ENCODE results near the gene HIPK1. TPM values are rescaled to one million over a fixed set of nuclear protein-coding genes. Genes with fewer than 3 reads are reported as not detected.

The HIPK1 gene
- total and polyA plus RNA-seq, 4 donors: 10.9 to 87.2 (median 54.5) TPM

- 11 to 13% methylated on average over 7 of the region's 7 CpGs for WGBS, 2 donors
- H3K36me3 ChIP-seq (ENCODE audit: control insufficient read depth in 4 of 4, insufficient read depth in 4 of 4, low read length in 4 of 4): peaks cover 4 to 23% (median 14%) of the 10 kb centered on the region in 4 donors
- peak in 1 of 3 donors; percentile 9 for DNase-seq
- ATAC-seq (ENCODE audit: insufficient read depth, low FRiP score): no peak
- peak overlapping the region; percentile 51 to 97 for H3K27ac ChIP-seq (ENCODE audit: low read depth in 1 of 2, low read length in 1 of 2)
- H3K9me3 ChIP-seq (ENCODE audit: control insufficient read depth in 4 of 4, insufficient read depth in 3 of 4, low read length in 3 of 4): no peaks in the 10 kb centered on the region
- peak overlapping the region; percentile 71 for H3K4me3 ChIP-seq
- H3K27me3 ChIP-seq (ENCODE audit: control insufficient read depth in 3 of 3, insufficient read depth in 3 of 3, low read length in 2 of 3): no peaks in the 10 kb centered on the region
- no peak for TF ChIP-seq CTCF (IDR thresholded peaks at IDR 0.05; ENCODE audit: control extremely low read depth, extremely low read depth)
- peaks cover 3 to 15% (median 7%) of the 10 kb centered on the region in 5 donors for H3K4me1 ChIP-seq (ENCODE audit: control insufficient read depth in 5 of 5, insufficient read depth in 5 of 5, low read length in 5 of 5)
- H3K9ac ChIP-seq (ENCODE audit: insufficient read depth in 1 of 2, low read length in 2 of 2): peak overlapping the region; percentile 74 to 91
These were observed 25.4 kb upstream of the HIPK1 start for GRCh38 chr1:113903501-113904292.

GRCh38 chr1:113904293-113904673 is 24.8 kb upstream of the HIPK1 start:
- Histone ChIP-seq H3K9me3 (ENCODE audit: control insufficient read depth in 4 of 4, insufficient read depth in 3 of 4, low read length in 3 of 4) (no peaks in the 10 kb centered on the region), H3K9ac (ENCODE audit: insufficient read depth in 1 of 2, low read length in 2 of 2) (peak overlapping the region; percentile 74 to 91), H3K4me1 (ENCODE audit: control insufficient read depth in 5 of 5, insufficient read depth in 5 of 5, low read length in 5 of 5) (peaks cover 3 to 15% (median 7%) of the 10 kb centered on the region in 5 donors), H3K36me3 (ENCODE audit: control insufficient read depth in 4 of 4, insufficient read depth in 4 of 4, low read length in 4 of 4) (peaks cover 4 to 25% (median 15%) of the 10 kb centered on the region in 4 donors), H3K27me3 (ENCODE audit: control insufficient read depth in 3 of 3, insufficient read depth in 3 of 3, low read length in 2 of 3) (no peaks in the 10 kb centered on the region), H3K27ac (ENCODE audit: low read depth in 1 of 2, low read length in 1 of 2) (peak overlapping the region; percentile 51 to 97), H3K4me3 (peak overlapping the region; percentile 71)
- ATAC-seq (ENCODE audit: insufficient read depth, low FRiP score) (peak; percentile 6), DNase-seq (no peak)
- no peak for TF ChIP-seq CTCF (IDR thresholded peaks at IDR 0.05; ENCODE audit: control extremely low read depth, extremely low read depth)
- WGBS, 2 donors: 0% methylated on average over 11 of the region's 11 CpGs

DNA sequence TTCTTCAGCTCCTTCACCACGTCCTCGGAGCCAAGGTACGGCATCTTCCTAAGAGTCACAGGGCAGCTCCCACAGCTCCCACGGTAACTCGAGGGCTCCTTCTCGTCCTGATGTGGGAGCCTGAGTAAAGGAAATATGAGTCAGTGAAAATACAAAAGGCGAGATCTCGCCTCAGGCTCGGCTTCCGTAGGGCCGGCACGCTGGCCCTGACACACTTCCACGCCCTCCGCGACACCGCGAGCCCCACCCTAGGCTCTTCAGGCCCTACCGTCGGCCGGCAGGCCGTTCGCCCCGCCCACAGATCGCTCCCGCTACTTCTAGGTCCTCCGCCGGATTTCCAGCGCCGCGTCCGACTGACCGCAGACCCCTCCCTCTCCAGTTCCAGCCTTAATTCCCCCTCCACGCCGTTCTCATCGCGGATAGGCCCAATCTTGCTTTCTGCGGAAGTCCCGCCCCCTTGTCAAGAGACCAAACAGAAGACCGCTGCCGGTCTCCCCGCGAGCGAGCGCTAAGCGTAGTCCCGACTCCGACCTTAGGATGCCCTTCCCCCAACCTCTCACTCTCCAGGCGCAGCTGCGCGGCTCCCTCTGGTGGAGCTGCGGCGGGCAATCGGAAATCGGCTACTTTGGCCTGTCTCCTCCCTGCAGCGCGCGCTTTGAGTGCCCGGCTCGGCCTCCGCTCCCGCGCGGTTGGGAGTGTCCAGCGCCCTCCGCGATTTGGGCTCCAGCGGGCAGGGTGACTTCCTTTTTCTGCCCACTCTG is 24.3 kb upstream of the HIPK1 start, which contains the start of the genes AP4B1 and DCLRE1B:
AP4B1 (minus strand) TSS at position 126 of the 761 bp plus-strand sequence; CDS start at position 44, 82 bp downstream.
DCLRE1B (plus strand) TSS at position 653 of the 761 bp plus-strand sequence. CDS start 261 bp downstream, outside the sequence.
- WGBS, 2 donors: 0 to 1% methylated on average over 67 of the region's 67 CpGs
- H3K9ac ChIP-seq (ENCODE audit: insufficient read depth in 1 of 2, low read length in 2 of 2): peak within 1 kb of the TSS; percentile 91 to 94
- no peaks in the 10 kb centered on the region for H3K27me3 ChIP-seq (ENCODE audit: control insufficient read depth in 3 of 3, insufficient read depth in 3 of 3, low read length in 2 of 3)
- H3K36me3 ChIP-seq (ENCODE audit: control insufficient read depth in 4 of 4, insufficient read depth in 4 of 4, low read length in 4 of 4): peaks cover under 1 to 22% (median 12%) of the 10 kb centered on the region in 4 donors
- no peaks in the 10 kb centered on the region for H3K9me3 ChIP-seq (ENCODE audit: control insufficient read depth in 4 of 4, insufficient read depth in 3 of 4, low read length in 3 of 4)
- peak; percentile 96 for ATAC-seq (ENCODE audit: insufficient read depth, low FRiP score)
- H3K27ac ChIP-seq (ENCODE audit: low read depth in 1 of 2, low read length in 1 of 2): peak within 1 kb of the TSS; percentile 51 to 97
- peaks cover 3 to 11% (median 4%) of the 10 kb centered on the region in 5 donors for H3K4me1 ChIP-seq (ENCODE audit: control insufficient read depth in 5 of 5, insufficient read depth in 5 of 5, low read length in 5 of 5)
- peak within 1 kb of the TSS; percentile 74 for H3K4me3 ChIP-seq
- TF ChIP-seq CTCF (IDR thresholded peaks at IDR 0.05; ENCODE audit: control extremely low read depth, extremely low read depth): peak; percentile 90
- DNase-seq: peak; percentile 100

All from lung (tissue), 12 donors.